HG02852 (cell line): ENCODE measurements around the gene ANKRD44.

Experiments
- ATAC-seq: cut with Tn5 transposase; IDR thresholded peaks from one replicate; pipeline ENCODE4 v1.9.1; 2021; ENCODE audit warnings: mild to moderate bottlenecking, moderate library complexity; ENCODE audit not compliant: unreplicated experiment

ANKRD44 gene

GRCh38 chr2:197265036-197265435 lies 45.5 kb downstream of the ANKRD44 start:
- ATAC-seq = no peak

DNA sequence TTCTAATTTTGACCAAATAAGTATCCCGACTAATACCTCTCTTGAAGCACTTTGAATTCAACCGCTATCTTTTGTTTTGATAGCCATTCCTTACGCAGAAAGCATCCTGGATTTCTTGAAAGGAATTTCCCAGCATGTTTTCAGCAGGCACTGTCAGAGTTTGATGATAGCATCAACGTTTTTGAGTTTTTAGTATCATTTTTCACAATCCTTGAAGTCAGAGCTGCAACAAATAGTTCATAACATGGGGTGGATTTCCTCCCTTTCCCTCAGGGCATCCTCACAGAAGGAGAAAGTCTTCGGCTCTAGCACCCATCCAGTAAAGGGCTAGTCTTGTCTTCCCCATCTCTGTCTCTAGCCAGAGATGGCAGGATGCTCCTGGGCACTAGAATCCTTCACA lies 46.2 kb downstream of the ANKRD44 start:
- ATAC-seq = no peak

DNA sequence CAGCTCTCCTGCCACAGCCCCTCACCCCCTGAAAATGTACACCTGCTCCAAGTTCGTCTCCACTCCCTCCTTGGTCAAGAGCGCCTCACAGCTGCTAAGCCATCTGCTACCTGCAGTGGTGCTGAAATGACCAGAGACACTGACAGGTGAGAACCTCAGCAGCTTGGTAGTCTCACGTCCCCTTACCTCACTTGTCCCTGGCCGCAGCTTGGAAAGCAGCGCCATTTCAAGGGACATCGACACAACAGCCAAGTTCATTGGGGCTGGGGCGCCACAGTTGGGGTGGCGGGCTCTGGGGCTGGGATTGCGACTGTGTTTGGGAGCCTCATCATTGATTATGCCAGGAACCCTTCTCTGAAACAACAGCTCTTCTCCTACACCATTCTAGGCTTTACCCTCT lies 47.5 kb downstream of the ANKRD44 start:
- ATAC-seq = no peak

DNA sequence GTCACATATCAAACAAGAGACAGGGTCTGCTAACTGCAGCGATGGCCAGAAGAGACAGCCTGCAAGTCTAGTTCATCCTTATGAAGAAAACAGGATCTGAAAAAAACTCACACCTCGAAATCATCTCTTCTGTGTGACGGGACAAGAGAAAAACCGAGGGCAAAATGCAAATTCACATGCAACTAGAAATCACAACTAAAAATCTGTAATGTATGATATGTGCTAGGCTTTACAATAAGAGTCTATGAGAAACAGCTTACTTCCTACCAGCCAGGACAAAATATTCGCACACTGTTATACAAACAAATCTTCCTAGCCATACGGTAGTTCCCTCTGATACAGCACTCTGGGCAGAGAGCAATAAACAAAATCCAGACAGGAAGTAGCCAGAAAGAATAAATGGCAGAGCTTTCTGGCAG lies 48.8 kb downstream of the ANKRD44 start:
- ATAC-seq = peak; percentile 61

DNA sequence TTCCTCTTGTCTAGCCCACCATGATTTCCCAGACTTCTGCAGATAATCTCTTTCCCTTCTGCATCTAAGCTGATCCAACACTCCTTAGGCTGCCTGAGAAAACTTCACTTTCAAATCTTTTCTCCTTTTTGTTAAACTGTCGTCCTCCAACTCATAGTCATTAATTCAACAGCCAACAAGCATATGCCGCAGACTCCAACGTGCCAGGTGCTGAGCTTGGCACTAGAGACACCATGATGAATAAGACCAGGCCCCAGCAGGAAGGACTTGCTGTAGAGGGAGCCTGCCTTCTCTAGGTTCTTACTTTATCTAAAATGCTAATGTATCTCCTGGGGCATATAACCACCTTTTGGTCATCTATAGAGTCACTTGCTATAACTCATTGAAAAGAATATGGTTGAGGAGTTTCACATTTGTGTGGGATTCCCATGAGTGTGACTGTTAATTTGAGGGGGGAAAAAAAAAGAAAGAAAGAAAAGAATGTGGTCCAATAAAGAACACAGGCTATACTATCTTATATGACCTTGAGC lies 51.0 kb downstream of the ANKRD44 start:
- ATAC-seq = no peak

DNA sequence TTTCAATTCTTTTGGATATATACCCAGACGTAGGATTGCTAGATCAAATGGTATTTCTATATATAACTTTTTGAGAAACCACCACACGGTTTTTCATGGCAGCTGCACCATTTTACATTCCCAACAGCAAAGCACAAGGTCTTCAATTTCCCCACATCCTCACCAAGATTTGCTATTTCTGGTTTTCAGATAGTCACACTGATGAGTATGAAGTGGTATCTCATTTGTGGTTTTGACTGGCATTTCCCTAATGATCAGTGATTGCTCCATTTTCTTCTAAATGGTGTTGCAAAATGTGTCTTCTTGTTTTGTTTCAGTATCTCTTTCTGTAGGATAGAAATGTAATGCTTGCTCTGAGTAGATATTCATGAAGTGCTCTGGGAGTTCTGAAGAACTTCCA lies 52.0 kb downstream of the ANKRD44 start:
- ATAC-seq = no peak

DNA sequence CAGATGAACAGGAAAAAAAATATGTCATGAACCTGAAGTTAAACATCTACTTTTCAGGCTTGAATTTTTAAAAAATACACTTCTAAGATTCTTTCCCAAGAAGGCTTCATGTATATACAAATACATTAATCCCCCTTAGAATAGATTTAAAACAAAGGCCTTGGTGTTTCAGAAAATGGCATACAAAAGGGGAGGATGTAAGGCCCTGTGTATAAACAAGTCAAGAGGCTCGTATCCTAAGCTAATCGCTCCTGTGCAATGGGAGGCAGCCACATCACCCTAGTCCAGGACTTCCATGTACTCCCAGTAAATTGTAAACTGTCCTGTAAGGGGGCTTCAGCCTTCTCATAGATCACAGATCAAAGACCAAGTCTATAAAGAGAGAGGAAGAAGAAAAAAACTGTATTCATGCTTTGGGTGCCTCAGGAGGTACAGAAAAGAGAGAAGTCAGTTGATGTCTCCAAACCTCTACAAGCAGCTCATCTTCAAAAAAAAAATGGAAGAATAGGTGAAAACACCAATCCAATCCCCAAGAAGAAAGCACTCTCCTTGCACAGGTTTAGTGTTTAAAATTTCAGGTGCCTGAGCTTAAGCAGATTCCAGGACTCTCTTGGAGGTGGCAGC lies 53.9 kb downstream of the ANKRD44 start:
- ATAC-seq = no peak

- no peak for ATAC-seq
These were observed 54.6 kb downstream of the ANKRD44 start for GRCh38 chr2:197256021-197256420.

GRCh38 chr2:197255543-197255942 lies 55.0 kb downstream of the ANKRD44 start:
- peak; percentile 96 for ATAC-seq

GRCh38 chr2:197254776-197255530 lies 55.6 kb downstream of the ANKRD44 start:
- ATAC-seq = peak; percentile 30

GRCh38 chr2:197251576-197251975 lies 59.0 kb downstream of the ANKRD44 start:
- ATAC-seq = no peak

DNA sequence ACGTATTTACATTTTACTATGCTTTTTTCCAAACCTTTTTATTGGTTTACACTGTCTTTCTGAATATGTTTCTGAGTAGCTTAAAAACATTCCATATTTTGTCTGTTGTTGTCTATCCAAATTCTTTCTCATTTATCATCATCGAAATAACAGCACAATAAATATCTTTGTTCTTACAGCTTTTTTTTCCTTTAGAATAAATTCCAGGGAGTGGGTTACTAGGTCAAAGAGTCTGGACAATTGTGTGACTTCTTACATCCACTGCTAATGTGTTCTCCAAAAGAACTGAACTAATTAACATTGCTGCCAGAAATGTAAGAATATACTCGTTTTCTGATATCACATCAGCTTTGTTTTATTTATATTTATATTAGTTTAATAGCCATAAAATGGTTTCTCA lies 59.4 kb downstream of the ANKRD44 start:
- no peak for ATAC-seq

DNA sequence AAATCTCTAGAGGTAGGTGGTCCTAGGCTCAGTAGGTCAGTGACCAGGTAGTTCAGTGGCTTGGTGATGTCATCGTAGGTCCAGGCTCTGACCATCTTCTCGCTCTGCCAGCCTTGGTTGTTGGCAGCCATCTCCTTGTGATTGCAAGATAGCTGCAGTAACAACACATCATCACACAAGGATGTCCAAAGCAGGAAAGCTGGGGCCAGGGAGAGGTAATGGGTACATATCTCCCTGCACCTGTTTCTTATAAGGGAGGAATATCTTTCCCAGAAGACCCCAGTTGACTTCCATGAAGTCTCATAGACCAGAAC lies 60.5 kb downstream of the ANKRD44 start:
- no peak for ATAC-seq

DNA sequence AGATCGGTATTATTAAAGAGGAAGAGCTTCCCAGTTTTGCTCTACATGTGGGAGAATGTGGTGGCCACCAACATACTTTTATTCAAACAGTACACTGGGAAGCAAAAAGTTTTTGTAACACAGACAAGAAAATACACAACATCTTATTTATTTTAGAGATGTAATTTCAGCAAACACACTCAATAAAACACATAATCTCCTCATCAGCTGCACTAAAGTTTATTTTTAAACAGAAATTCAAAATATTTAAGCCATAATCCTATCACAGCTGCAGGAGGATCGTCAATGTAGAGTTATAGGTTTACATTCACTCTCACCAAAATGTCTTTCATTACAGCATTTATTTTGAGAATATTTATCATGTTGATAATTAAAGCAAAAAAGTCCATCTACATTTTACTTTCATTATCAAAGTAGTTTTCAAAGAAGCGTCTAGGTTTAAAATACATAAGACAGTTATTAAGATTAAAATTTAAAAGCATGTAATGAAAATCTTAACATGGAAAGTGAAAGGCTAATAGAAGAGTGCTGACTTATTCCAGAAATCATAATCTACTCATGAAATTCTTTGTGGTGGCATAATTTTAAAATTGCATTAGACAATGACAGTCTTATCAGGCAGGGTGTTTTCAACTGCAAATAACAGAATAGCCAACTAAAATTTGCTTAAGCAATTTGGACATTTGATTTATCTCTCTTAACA lies 61.0 kb downstream of the ANKRD44 start:
- ATAC-seq = no peak

- no peak for ATAC-seq
These were observed 62.0 kb downstream of the ANKRD44 start for GRCh38 chr2:197248623-197249022.

- ATAC-seq = no peak
These were observed 62.6 kb downstream of the ANKRD44 start for GRCh38 chr2:197248001-197248401.

DNA sequence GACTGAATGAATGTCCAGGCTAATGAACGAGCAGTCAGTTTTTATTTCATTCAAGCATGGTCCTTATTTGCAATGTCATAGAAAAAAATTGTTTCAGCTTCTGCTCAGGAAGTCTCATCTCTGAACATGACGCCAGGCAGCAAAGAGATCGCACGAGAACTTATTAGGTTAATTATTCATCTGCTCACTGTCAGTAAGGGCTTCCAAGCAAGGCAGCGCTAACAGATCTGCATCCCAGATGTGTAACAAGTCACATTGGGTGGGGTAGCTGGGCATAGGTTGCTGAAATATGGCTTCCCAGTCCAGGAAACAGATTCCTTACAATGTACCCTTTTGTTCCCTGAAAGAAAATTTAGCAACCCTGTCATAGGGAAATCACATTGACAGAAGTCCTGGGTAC lies 63.5 kb downstream of the ANKRD44 start:
- no peak for ATAC-seq

DNA sequence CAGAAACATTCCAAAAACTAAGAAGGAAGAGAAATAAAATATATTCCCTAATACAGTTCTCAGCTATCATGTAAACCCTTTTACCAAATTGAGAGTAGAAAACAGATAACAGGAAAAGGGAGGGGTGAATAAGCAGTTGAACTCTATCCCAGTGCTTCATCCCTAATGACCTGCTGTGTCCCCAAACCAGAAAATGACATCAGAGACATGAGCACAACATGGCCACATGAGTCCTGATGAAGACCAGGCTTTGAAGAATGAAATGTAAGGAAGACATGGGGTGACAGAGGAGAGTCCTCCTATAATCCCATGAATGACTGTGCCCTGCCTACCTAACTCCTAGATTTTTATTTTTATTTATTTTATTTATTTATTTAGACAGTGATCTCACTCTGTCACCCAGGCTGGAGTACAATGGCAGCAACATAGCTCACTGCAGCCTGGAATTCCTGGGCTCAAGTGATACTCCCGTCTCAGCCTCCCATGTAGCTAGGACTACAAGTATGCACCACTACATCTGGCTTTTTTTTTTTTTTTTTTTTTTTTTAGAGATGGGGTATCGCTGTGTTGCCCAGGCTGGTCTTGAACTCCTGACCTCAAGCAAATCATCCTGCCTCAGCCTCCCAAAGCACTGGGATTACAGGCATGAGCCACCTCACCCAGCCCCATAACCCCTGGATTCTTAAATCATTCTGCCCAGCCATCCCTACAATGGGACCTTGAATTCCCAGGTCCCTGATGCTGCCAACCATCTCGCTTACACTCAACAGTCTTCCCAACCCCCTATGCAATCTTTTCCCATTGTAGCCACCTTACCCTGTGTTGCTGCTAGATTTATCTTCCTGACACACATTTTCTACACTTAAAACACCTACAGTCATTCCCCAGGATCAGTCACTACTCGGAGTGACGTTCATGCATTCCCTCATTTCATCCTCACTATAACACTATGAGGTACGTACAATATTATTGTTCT lies 64.5 kb downstream of the ANKRD44 start:
- ATAC-seq = no peak

DNA sequence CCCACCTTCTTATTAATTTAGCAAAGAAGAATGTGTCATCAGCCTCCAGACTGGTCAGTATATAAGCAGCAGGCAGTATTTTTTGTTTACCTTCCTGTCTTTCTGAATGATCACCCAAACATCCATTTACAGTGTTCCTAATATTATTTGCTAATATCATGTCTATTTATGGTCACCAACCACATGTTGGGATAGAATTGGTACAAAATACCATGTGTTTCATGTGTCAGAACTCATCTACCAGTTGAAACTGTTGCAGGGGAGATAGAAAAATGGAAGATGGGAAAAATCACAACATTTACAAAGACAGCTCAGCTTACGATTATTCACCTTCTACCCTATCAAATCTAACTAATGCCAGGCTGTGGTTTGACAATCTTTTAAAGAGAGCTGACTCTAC lies 66.2 kb downstream of the ANKRD44 start:
- ATAC-seq = no peak

- no peak for ATAC-seq
These were observed 67.9 kb downstream of the ANKRD44 start for GRCh38 chr2:197242719-197243118.

- no peak for ATAC-seq
These were observed 69.0 kb downstream of the ANKRD44 start for GRCh38 chr2:197241596-197241995.
